Small intestine (tissue), 7 donors: ENCODE data around the gene EEF1B2. TPM values are rescaled to one million over a fixed set of nuclear protein-coding genes. Genes with fewer than 3 reads are reported as not detected.

ENCODE experiments used
- DNase-seq, 2 donors: peaks; one replicate each; pipeline versions ENCODE4 v3.0.0 to v3.0.0-alpha.2; 2013
- FAIRE-seq: peaks from 2 replicates; lab custom pipeline; 2012; peaks lifted over from hg19 to GRCh38; lab: Jason Lieb, UNC
- H3K27ac ChIP-seq, 3 donors: one replicate each; pipeline ENCODE4 v1.5.1; 2013; ENCODE audit warnings: low read length in 2 of 3, mild to moderate bottlenecking in 2 of 3, control low read depth in 1 of 3, inconsistent platforms in 1 of 3, low read depth in 1 of 3, moderate library complexity in 1 of 3
- H3K27me3 ChIP-seq, 3 donors: one replicate each; pipeline ENCODE4 v1.6.1; 2013; ENCODE audit warnings: low read length in 3 of 3, inconsistent platforms in 1 of 3; ENCODE audit not compliant: control insufficient read depth in 3 of 3, insufficient read depth in 3 of 3
- H3K36me3 ChIP-seq, 3 donors: one replicate each; pipeline ENCODE4 v1.6.1; 2013; ENCODE audit warnings: low read length in 3 of 3, inconsistent platforms in 1 of 3, low read depth in 1 of 3, mild to moderate bottlenecking in 1 of 3, moderate library complexity in 1 of 3; ENCODE audit not compliant: control insufficient read depth in 3 of 3, insufficient read depth in 2 of 3
- H3K4me1 ChIP-seq, 3 donors: one replicate each; pipeline ENCODE4 v1.6.1; 2013; ENCODE audit warnings: low read length in 2 of 3, inconsistent platforms in 1 of 3, low read depth in 1 of 3, mild to moderate bottlenecking in 1 of 3, moderate library complexity in 1 of 3; ENCODE audit not compliant: control insufficient read depth in 3 of 3, insufficient read depth in 2 of 3
- H3K4me3 ChIP-seq, 3 donors: one replicate each; pipeline ENCODE4 v1.5.1; 2013; ENCODE audit warnings: low read length in 3 of 3, control low read depth in 1 of 3, inconsistent platforms in 1 of 3, low read depth in 1 of 3, mild to moderate bottlenecking in 1 of 3, moderate library complexity in 1 of 3
- H3K9me3 ChIP-seq, 2 donors: one replicate each; pipeline ENCODE4 v1.6.1; 2013; ENCODE audit warnings: low read depth in 1 of 2, low read length in 1 of 2; ENCODE audit not compliant: control insufficient read depth in 2 of 2, insufficient read depth in 1 of 2
- WGBS, 3 donors: extraction: QIAGEN DNeasy Blood & Tissue Kit; methylation state at CpG; one replicate each; pipeline ENCODE4 v1.1.7; 2013; 5-methylcytosine and 5-hydroxymethylcytosine counted together
- polyA plus RNA-seq, 4 donors: library from polyadenylated mRNA; stranded (reverse) in 3 of 4; unstranded in 1 of 4; fragments of 200-250 nt in 3 of 4; fragments of 120-200 nt in 1 of 4; gene quantifications; one replicate each; pipeline versions ENCODE4 v1.2.1 to v1.2.3, GENCODE V29; 2013
- donor health status: healthy with polysubstance abuse.
- donor health status: control.
- donor health status: control.
- donor health status: Bipolar disorder and iron deficiency.
- donor health status: healthy.

EEF1B2 gene
- polyA plus RNA-seq, 4 donors: 838 to 1,515 (median 1,427) TPM

GRCh38 chr2:206125901-206126300, 33.8 kb upstream of the EEF1B2 start:
- FAIRE-seq: peak; percentile 23
- H3K27me3 ChIP-seq: no peaks in the 10 kb centered on the region

GRCh38 chr2:206127656-206128055, 32.0 kb upstream of the EEF1B2 start:
- no peak for FAIRE-seq
- Histone ChIP-seq H3K27ac (no peak overlapping the region), H3K4me3 (no peak overlapping the region), H3K9me3 (no peaks in the 10 kb centered on the region), H3K4me1 (no peaks in the 10 kb centered on the region), H3K27me3 (no peaks in the 10 kb centered on the region), H3K36me3 (peaks cover 3 to 50% (median 14%) of the 10 kb centered on the region in 3 donors)
- DNase-seq: no peak

More at GRCh38 chr2:206125901-206126300, 33.8 kb upstream of the EEF1B2 start:
- Histone ChIP-seq H3K4me3 (no peak overlapping the region), H3K36me3 (peaks cover 7 to 51% (median 14%) of the 10 kb centered on the region in 3 donors), H3K9me3 (no peaks in the 10 kb centered on the region), H3K4me1 (no peaks in the 10 kb centered on the region), H3K27ac (no peak overlapping the region)
- DNase-seq: no peak

- FAIRE-seq (no peak), DNase-seq (no peak)
- Histone ChIP-seq H3K27ac (no peak overlapping the region), H3K4me1 (no peaks in the 10 kb centered on the region), H3K9me3 (no peaks in the 10 kb centered on the region), H3K27me3 (no peaks in the 10 kb centered on the region), H3K36me3 (peaks cover 20 to 54% (median 27%) of the 10 kb centered on the region in 3 donors), H3K4me3 (no peak overlapping the region)
- 95 to 100% (median 98%) methylated on average over 4 of the region's 4 CpGs for WGBS, 3 donors
Measured at GRCh38 chr2:206143451-206143850, 16.2 kb upstream of the EEF1B2 start.

GRCh38 chr2:206144383-206144782, 15.3 kb upstream of the EEF1B2 start:
- DNase-seq (no peak), FAIRE-seq (no peak)
- no peak overlapping the region for H3K4me3 ChIP-seq
- no peaks in the 10 kb centered on the region for H3K9me3 ChIP-seq
- H3K27ac ChIP-seq: no peak overlapping the region
- 96 to 99% (median 99%) methylated on average over 2 of the region's 2 CpGs for WGBS, 3 donors
- peaks cover 20 to 47% (median 27%) of the 10 kb centered on the region in 3 donors for H3K36me3 ChIP-seq
- no peaks in the 10 kb centered on the region for H3K4me1 ChIP-seq
- no peaks in the 10 kb centered on the region for H3K27me3 ChIP-seq

- H3K4me1 ChIP-seq: no peaks in the 10 kb centered on the region
- DNase-seq (no peak), FAIRE-seq (no peak)
- H3K27me3 ChIP-seq: no peaks in the 10 kb centered on the region
- H3K4me3 ChIP-seq: no peak overlapping the region
- 75 to 91% (median 82%) methylated on average over 5 of the region's 5 CpGs for WGBS, 3 donors
- H3K9me3 ChIP-seq: no peaks in the 10 kb centered on the region
- H3K36me3 ChIP-seq: peaks cover 22 to 39% (median 24%) of the 10 kb centered on the region in 3 donors
- no peak overlapping the region for H3K27ac ChIP-seq
Measured at GRCh38 chr2:206145665-206146064, 14.0 kb upstream of the EEF1B2 start.

GRCh38 chr2:206149330-206149729, 10.4 kb upstream of the EEF1B2 start:
- H3K27me3 ChIP-seq: no peaks in the 10 kb centered on the region
- 58 to 80% (median 71%) methylated on average over 1 of the region's 1 CpG for WGBS, 3 donors
- H3K4me1 ChIP-seq: no peaks in the 10 kb centered on the region
- no peak for DNase-seq
- FAIRE-seq: no peak
- no peak overlapping the region for H3K4me3 ChIP-seq
- H3K27ac ChIP-seq: no peak overlapping the region
- H3K9me3 ChIP-seq: no peaks in the 10 kb centered on the region
- peaks cover 10 to 23% (median 12%) of the 10 kb centered on the region in 3 donors for H3K36me3 ChIP-seq

- 100% methylated on average over 1 of the region's 1 CpG for WGBS, 3 donors
- H3K36me3 ChIP-seq: peaks cover 8 to 21% (median 10%) of the 10 kb centered on the region in 3 donors
- no peaks in the 10 kb centered on the region for H3K9me3 ChIP-seq
- H3K27ac ChIP-seq: no peak overlapping the region
- H3K27me3 ChIP-seq: no peaks in the 10 kb centered on the region
- DNase-seq (no peak), FAIRE-seq (no peak)
- H3K4me3 ChIP-seq: no peak overlapping the region
- no peaks in the 10 kb centered on the region for H3K4me1 ChIP-seq
Measured at GRCh38 chr2:206150168-206150567, 9.5 kb upstream of the EEF1B2 start.

GRCh38 chr2:206150631-206151030, 9.1 kb upstream of the EEF1B2 start:
- Histone ChIP-seq H3K36me3 (peaks cover 8 to 20% (median 8%) of the 10 kb centered on the region in 3 donors), H3K4me1 (no peaks in the 10 kb centered on the region), H3K4me3 (no peak overlapping the region), H3K9me3 (no peaks in the 10 kb centered on the region), H3K27ac (no peak overlapping the region), H3K27me3 (no peaks in the 10 kb centered on the region)
- FAIRE-seq: no peak
- 87 to 96% (median 93%) methylated on average over 4 of the region's 4 CpGs for WGBS, 3 donors
- DNase-seq: no peak

- H3K9me3 ChIP-seq: no peaks in the 10 kb centered on the region
- DNase-seq: peak; percentile 9 to 32
- peaks cover 2 to 11% (median 2%) of the 10 kb centered on the region in 3 donors for H3K36me3 ChIP-seq
- no peaks in the 10 kb centered on the region for H3K27me3 ChIP-seq
- H3K27ac ChIP-seq: no peak overlapping the region
- peaks cover 0 to 11% (median 3%) of the 10 kb centered on the region in 3 donors for H3K4me1 ChIP-seq
- FAIRE-seq: no peak
- WGBS, 3 donors: 47 to 67% (median 65%) methylated on average over 3 of the region's 3 CpGs
- H3K4me3 ChIP-seq: no peak overlapping the region
Measured at GRCh38 chr2:206154197-206154596, 5.5 kb upstream of the EEF1B2 start.
